HCT116 (cell line): ENCODE results near the gene R3HCC1L.

ENCODE experiments used
- ATF3 ChIP-seq: IDR thresholded peaks from 2 replicates; pipeline ENCODE4 v1.6.1; 2012
- POLR2A ChIP-seq: IDR thresholded peaks from 2 replicates; pipeline ENCODE4 v1.7.0; 2011; ENCODE audit warnings: borderline replicate concordance; ENCODE audit not compliant: insufficient read depth, insufficient read length; ENCODE audit errors: extremely low read depth

GRCh38 chr10:98215373-98215772 is 80.9 kb downstream of the R3HCC1L start:
- TF ChIP-seq POLR2A = no peak
- TF ChIP-seq ATF3 = no peak
